Stimulated activated CD8-positive, alpha-beta memory T cell treated with anti-CD3 and anti-CD28 coated beads, Interleukin-2, amount 100 ng/mL, for 48 hours (primary cell): ENCODE measurements around the gene S100A7A.

Source experiments
- DNase-seq, 2 donors: peaks; one replicate each; pipeline ENCODE4 v3.0.0-alpha.2; 2020; ENCODE audit warnings: low read depth in 2 of 2

Gene S100A7A

DNA sequence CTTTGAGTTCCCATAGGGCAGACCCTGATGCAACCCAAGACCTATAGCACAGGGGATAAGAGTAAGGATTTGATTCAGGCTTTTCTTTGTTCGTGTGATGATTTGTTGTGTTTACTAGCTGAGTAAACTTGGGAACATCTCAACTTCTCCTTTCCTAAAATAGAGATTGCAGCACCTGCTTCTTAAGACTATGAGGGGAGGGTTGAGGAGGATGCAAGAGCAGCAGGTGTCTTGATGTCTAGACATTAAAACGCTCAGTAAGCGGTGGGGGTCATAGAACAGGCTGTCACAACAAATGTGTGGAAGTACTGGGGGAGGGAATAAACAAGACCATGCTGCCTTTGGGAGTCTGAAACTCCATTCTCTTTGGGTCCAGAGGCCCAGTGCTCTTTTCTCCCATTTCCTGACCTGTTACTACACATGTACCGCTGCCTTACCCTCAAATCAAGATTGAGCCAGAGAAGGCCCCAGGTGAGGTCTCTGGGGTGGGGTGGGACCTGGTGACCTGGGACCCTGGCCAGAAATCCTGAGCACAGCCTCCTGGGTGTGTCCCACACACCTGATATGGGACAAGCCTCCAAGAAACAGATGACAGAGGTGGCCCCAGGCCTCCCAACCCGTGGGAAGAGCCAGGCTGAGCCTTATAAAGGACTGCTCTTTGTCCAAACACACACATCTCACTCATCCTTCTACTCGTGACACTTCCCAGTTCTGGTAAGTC lies at the start of gene S100A7A:
Gene S100A7A, plus strand, starts transcription at position 671 of the 721 bp plus-strand sequence. CDS start 1,563 bp downstream, outside the sequence.
- no peak for DNase-seq

DNA sequence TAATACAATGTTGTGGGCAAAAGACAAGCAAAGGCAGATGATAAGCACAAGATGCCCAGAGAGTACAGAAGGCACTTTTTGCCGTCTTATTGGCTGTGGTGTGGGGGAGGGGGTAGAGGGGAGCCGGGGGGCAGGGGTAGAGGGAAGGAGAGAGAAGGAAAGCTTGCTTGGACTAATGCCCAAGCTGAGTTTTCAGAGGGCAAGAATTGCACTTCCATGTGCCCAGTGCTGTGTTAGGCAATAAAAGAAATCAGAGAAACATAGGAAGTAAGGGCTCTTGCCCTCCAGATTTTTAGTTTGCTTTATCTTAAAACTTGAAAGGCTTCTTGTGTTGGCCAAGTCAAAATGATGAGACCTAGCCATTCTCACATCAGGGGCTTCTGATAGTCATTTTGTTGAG lies 49.2 kb upstream of the S100A7A start:
- DNase-seq = no peak

DNA sequence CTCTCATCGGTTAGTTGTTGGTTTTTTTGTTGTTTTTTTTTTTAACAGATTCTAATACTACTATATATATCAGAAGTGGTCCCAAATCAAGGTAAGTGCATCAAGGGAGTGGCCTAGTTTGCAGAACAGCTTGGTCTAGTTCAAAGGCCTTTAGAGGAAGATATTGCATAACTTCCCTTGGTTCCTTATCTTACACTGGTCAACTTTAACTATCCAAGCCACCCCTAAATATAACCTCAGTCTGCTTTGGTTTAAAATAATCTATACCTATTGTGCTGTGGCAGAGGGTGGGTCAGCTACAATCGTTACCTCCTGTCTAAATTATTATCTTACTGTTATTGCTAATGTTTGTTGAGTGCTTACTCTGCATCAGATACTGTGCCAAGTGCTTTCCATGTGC lies 47.8 kb upstream of the S100A7A start:
- DNase-seq = no peak

DNA sequence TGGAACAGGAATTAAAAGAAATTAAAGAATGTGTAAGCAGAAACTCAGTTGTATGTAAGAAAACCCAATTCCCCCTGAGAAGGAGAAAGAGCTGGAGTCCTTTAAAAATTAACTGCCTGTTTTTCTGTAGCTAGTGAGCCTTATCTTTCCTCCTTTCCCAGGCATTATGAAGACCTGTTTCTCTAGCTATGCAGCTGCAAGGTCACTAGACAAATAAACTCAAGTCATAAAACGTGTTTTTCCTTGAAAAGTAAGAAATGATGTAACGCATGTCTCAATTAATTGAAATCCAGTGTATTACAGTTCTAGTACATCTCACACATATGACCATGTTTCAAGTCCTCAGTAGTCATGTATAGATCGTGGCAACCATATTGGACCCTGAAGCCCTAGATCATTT lies 46.2 kb upstream of the S100A7A start:
- DNase-seq = no peak

DNA sequence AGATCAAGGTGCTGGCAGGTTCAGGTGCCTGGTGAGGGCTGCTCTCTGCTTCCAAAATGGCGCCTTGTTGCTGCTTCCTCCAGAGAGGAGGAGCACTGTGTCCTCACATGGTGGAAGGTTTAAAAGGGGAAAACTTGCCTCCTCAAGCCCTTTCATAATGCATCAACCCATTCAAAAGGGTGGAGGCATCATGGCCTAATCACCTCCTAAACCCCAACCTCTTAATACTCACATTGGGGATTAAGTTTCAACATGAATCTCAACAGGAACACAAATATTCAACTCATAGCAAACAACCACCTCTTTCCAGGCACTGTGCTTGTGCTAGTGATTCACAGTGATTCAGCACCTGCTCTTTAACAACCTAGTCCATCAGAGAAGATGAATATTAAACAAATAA lies 45.1 kb upstream of the S100A7A start:
- no peak for DNase-seq

DNA sequence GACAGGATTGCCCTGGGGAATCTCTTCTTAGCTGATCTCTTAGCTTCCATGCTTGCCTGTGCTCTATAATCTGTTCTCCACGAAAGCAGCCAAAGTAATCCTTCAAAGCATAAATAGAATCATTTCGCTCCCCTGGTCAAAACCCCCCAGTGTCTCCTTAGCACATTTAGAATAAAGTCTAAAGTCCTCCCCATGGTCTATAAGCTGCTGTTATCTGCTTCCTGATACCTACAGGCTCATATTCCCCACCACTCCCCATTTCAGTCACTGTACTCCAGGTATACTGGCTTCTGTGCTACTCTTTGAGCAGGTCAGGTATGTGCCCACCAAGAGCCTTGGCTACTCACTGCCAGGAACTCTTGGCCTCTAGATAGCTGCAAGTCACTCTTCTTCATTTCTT lies 43.7 kb upstream of the S100A7A start:
- no peak for DNase-seq

DNA sequence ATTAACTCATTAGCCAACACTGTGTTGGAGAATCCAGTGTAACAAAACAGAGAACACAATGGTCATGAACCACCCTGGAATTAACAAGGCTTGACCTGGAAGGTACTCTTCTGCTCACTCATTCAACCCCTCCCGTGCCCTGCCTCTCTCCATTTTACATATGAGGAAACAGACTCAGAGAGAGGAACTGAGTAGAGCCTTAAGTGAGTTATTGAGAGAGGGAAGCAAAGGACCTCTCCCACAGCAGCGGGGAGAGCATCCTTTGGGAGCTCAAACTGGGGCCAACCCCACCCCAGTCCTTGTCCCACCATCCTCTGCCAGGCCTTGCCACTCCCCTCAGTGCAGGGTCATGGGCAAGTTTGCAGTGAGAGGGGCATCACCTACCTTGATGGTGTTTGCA lies 42.2 kb upstream of the S100A7A start:
- DNase-seq = no peak

DNA sequence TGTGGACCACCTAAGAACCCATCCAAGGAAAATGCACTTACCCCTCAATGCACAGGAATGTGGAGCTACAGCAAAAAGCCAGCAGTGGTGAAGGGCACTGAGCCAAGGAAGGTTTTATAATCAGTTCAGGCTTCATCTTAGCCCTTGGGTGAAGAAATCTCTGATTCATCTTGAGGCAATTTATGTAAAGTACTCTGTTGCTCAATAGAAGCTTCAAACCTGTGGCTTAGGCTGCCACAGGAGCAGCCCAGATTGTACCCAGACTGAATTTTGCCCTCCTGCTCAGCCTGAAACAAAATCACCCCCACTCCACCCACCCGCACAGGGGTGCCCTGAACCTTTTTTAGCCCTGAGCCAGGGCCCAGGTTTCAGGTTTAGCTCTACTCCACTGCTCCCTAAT lies 40.8 kb upstream of the S100A7A start, which contains the start of gene S100A12:
Gene S100A12, minus strand, starts transcription at position 111 of the 400 bp plus-strand sequence. CDS start 1,029 bp downstream, outside the sequence.
- DNase-seq = no peak

DNA sequence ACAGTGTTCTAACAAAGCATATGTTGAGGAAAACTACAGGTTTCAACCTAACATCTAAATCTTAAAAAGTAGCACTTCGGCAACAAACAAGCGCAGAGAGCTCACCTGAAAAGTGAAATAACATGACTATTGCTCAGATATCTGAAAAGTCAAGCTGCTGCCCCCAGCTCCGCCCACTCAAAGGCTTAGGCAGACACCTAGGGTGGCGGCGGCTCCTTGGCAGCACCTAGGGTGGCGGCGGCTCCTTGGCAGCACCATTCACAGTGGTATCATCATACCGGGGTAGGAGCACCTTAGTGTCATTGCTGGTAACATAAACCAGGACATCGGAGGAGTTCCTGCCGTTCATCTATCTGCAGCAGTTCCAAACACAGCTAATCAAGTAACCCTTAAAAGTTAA lies 36.7 kb upstream of the S100A7A start:
- DNase-seq = no peak

DNA sequence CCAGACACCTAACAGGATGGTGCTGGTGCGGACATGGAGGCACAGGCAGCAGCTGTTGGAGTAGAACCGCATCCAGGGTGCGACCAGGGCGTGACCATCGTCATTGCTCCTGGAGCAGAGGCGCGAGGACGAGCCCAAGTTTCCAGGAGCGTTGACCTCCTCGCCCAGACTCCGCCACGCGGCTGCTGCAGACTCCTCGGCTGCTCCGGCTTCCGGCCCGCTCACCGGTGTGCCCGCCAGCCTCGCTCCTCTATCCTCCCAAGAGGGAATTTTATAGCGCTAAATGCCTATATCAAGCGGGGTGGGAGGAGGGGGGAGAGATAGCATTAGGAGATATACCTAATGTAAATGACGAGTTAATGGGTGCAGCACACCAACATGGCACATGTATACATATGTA lies 35.6 kb upstream of the S100A7A start:
- DNase-seq = no peak

DNA sequence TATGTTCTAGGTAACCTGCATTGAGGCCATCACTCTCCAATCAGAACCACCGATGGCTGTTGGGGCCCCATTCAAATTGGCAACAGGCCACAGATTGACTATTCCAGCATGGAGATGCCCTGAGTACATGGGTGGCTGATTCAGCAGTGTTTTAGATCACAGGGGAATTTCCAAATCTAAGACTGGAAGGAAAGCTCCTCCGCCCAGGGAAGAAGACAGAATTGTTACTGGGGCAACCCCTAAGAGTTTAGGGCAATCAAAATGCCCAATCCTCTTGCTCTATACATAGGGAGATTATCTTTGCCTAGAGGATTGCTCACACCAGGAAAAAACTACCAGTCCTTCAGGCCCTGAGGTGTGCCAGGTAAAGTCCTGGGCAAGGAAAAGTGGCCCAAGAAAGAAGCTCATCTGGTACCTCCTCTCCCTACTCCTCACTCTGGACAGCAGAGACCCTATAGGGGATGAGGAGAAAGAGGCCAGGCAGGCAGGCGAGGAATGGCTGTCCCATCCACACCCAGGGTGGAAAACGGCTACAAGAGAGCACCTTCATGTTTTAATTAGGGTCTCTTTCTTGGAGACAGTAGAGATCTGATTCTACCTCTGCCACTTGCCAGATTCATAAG lies 31.3 kb upstream of the S100A7A start:
- DNase-seq = no peak

DNA sequence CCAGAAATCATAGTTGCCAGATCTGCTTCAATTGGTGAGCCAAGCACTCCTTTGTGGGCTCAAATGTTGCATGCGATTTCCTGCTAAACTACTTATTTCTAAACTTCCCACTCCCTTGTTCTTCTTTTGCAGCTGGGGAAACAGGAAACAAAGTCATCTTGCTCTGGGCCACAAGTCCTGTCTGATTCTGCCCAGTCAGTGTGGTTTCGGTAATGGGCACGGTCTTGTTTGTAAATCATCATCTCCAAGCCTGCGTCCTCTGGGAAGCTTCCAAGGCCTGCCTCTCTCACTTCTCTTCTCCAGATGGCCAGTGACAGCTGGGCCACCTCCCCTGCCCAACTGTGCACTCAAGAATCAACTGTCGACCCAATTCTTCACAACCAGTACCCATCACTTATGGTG lies 29.8 kb upstream of the S100A7A start:
- no peak for DNase-seq

DNA sequence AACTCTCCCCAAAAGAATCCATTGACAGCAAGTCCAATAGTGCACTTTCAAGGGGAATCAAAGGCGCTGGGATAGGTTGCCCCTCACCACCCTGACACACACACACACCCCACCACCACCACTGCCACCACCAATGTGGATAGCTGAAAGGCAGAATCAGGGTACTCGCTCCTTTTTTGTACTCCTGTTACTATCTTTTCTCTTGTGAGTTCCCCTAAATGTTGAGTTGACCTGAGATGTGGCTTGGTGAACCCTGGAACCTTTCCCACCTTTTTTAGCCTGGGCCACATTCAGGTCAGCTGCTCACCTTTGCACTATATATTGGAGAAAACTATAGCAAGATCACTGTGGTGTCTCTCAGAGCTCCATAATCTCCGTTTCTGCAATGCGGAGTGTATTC lies 29.3 kb upstream of the S100A7A start:
- DNase-seq = no peak

DNA sequence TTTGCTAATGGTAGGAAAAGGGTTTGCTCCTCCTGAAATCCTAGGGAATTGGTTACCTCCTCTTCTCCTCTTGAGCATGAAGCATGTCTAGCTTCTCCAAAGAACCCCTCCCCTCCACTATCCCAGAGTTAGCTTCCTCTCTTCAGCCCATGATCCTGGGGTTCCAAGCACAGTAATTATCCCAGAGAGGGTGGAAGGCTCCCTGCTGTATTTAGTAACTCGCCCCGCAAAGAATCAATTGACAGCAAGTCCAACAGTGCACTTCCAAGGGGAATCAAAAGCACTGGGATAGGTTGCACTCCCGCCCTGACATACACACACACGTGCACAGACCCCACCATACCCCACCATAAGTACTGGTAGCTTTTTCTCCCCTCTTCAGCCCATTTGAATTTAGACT lies 28.5 kb upstream of the S100A7A start:
- DNase-seq = no peak

DNA sequence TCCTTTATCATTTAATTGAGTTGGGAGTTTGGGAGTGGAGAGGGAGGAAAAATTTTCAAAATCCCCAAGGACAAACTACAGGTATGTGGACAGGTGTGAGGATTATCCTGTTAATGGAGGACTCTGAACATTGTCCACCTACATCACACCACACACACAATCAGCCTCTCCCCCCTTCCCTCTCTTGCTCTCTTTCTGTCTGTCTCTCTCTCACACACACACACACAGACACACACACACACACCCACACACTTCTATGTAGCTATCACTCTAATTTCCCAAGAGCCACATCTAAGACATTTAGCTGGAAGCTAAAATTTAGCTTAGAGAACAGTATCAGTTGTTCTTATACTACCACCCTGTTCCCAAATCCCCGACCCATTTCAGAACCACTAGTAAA lies 26.9 kb upstream of the S100A7A start:
- DNase-seq = no peak

DNA sequence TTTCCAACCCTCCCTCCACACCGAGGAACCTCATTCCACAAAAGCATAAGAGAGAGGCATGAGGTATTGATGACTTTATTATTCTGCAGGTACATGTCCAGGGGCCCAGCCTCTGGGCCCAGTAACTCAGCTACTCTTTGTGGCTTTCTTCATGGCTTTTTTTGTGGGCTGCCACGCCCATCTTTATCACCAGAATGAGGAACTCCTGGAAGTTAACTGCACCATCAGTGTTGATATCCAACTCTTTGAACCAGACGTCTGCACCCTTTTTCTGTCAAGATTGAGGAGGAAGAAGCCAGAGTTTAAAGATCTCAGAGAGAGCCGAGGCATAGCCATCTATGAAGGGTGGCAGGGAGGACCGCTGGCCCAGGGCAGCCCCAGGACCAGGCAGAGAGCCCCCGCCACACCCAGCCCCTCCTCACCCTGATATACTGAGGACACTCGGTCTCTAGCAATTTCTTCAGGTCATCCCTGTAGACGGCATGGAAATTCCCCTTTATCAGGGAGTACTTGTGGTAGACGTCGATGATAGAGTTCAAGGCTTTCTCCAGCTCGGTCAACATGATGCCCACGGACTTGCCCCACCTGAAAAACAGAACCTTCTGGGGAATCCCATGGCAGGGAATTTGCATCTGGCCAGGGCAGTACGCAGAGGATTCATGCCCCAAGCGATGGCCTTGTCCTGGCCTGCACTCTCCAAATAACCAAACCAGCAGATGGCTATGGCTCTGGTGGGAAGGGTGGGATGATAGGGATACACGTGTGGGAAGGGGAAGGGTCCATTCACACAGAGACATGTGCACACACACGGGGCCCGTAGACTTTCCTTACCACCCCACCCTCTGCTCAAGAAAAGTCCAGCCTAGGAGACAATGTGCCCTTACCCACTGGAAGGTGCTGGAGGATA lies 26.1 kb upstream of the S100A7A start:
- DNase-seq = no peak

DNA sequence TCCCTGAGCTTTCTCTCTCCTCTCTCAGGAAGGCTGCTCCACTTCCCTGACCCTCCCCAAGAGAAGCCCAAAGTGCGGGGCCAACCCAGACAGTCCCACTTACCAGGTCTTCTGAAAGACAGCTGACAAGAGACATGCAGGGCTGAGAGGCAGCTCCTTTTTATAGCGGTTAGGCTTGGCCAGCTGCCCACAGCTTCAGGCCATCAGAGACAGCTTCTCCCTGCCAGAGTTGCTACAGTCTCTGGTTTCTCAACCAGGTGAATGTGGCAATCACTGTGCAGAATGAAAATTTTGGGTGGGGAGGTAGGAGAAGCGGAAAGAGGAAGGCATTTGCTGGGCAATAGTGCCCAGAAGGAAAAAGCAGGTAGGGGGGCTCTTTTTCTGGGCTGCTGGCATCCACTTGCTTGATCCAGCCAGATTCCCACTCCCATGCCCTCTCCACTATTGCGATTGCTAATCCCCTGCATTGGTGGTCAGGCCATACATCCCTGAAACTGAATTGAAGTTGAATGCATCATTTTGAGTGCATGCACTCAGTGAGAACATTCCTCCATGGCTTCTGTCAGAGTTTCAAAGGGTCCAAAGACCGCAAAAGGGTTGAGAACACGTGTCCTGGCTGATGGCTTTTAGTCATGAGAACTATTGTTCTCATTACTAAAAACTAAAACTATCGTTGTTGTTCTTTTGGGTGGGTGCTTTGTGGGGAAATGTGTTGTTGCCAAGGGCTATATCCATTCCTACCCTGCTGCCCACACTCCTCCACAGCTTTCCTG lies 25.2 kb upstream of the S100A7A start, which contains the start of gene S100A8:
Gene S100A8, minus strand, starts transcription at position 136 of the 773 bp plus-strand sequence. CDS start 538 bp downstream, outside the sequence.
- no peak for DNase-seq

DNA sequence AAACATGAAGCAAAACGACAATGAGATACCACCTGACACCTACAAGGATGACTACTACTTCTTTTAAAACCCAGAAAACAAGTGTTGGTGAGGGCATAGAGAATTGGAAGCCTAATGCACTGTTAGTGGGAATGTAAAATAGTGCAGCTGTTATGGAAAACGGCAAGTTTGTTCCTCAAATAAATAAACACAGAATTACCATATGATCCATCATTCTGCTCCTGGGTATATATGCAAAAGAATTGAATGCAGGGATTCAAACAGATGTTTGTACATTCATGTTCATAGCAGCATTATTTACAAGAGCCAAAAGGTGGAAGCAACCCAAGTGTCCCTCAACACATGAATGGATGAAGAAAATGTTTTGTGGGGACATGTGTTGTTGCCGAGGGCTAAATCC lies 24.1 kb upstream of the S100A7A start:
- no peak for DNase-seq

DNA sequence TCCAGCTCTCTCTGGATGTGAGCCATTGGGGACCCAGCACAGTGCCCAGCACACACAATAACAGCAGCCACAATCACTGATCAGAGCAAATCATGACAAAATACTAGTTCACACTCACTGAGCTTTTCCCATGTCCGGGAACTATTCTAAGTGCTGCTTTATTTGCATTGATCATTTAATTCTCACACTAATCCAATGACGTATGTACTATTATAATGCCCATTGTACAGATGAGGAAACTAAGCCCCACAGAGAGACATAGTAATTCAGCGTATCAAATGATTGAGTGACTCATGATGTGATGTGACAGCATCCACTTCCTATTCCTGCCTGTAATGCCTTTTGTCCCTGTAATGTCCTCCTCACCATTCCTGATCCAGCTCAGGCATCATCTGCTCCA lies 23.5 kb upstream of the S100A7A start:
- DNase-seq = no peak

DNA sequence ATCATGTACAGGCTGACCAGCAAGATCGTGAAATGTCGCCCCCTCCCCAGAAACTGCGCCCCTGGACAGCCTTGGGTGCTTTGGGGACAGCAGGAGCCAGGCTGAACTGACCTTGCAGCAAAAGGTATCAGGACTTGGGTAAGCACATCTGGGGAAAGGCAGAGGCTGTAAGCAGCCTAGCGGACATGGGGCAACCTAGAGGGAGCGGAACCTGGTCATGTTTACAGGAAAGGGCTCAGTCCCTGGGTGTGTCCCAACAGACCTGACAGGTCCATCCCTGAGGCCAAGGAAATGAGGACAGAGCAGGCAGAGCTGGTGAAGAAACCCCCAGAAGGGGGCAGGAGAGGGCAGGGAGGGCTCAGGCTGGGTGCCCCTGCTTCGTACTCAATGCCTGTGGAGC lies 22.4 kb upstream of the S100A7A start:
- no peak for DNase-seq

DNA sequence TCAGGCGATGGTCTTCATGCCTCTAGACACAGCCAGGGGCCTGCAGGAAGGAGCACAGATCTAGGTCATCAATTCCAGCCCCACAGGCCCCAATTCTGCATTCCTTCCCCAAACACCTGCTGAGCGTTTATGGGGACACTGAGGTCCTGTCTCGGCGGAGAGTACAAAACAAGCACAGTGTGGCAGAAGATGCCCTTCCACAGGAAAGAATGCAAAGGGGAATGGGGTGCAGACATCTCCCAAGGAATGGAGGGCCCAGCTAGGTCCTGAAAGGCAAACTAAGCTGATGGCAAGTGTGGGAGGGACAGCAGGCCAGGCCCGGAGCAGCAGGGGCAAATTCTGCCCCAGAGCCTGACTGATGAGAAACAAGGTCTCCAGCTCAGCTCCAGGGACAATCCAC lies 21.9 kb upstream of the S100A7A start:
- no peak for DNase-seq
